Naive B cell (primary cell): ENCODE data around the gene RUNX2. TPM values are rescaled to one million over a fixed set of nuclear protein-coding genes. Genes with fewer than 3 reads are reported as not detected.
A peak's percentile ranks its signal among the peaks of the same experiment; 100 is the strongest.
"Not testable (repeated sequence)": the region's sequence is repeated elsewhere in the genome, so short reads cannot be mapped to it uniquely, and the experiment has no call there.

Source experiments
- ATAC-seq, 2 donors: fragments of 150-1000 bp; cut with Tn5 transposase; 2 replicates each; pipeline ENCODE4 v1.10.0; 2021; ENCODE audit warnings: low read depth in 2 of 2, mild to moderate bottlenecking in 2 of 2, moderate library complexity in 2 of 2
- DNase-seq: peaks from one replicate; pipeline ENCODE4 v3.0.0; 2022
- H3K27ac Mint-ChIP-seq, 6 donors: one replicate each; pipeline ENCODE4 v1.8.0; 2020 to 2022; ENCODE audit warnings: mild to moderate bottlenecking in 6 of 6, mixed read lengths in 6 of 6, moderate library complexity in 5 of 6, inconsistent platforms in 2 of 6
- H3K27me3 Mint-ChIP-seq, 3 donors: one replicate each; pipeline ENCODE4 v1.8.0; 2021 to 2022; ENCODE audit warnings: mixed read lengths in 3 of 3, mild to moderate bottlenecking in 1 of 3
- H3K36me3 Mint-ChIP-seq, 2 donors: one replicate each; pipeline ENCODE4 v1.8.0; 2020 to 2022; ENCODE audit warnings: mixed read lengths in 2 of 2, inconsistent platforms in 1 of 2, mild to moderate bottlenecking in 1 of 2
- H3K4me1 Mint-ChIP-seq, 3 donors: one replicate each; pipeline ENCODE4 v1.8.0; 2020 to 2022; ENCODE audit warnings: mixed read lengths in 3 of 3, inconsistent platforms in 1 of 3, mild to moderate bottlenecking in 1 of 3, moderate library complexity in 1 of 3
- H3K4me3 Mint-ChIP-seq, 8 donors: one replicate each; pipeline ENCODE4 v1.8.0; 2020 to 2022; ENCODE audit warnings: mild to moderate bottlenecking in 8 of 8, mixed read lengths in 8 of 8, moderate library complexity in 8 of 8, inconsistent platforms in 2 of 8
- H3K9me3 Mint-ChIP-seq, 7 donors: one replicate each; pipeline ENCODE4 v1.8.0; 2020 to 2022; ENCODE audit warnings: mixed read lengths in 7 of 7, mild to moderate bottlenecking in 5 of 7, inconsistent platforms in 2 of 7, moderate library complexity in 1 of 7
- polyA plus RNA-seq, 6 donors: library from polyadenylated mRNA; unstranded; fragments of 300-500 nt; fragmentation: Illumina TruSeq; gene quantifications; one replicate each; pipeline ENCODE4 v1.2.3, GENCODE V29; 2021; ENCODE audit warnings: low read depth in 6 of 6

The RUNX2 gene
- polyA plus RNA-seq, 6 donors from 2014 or later: 0.08 to 0.37 (median 0.16) TPM; not detected in 3

DNA sequence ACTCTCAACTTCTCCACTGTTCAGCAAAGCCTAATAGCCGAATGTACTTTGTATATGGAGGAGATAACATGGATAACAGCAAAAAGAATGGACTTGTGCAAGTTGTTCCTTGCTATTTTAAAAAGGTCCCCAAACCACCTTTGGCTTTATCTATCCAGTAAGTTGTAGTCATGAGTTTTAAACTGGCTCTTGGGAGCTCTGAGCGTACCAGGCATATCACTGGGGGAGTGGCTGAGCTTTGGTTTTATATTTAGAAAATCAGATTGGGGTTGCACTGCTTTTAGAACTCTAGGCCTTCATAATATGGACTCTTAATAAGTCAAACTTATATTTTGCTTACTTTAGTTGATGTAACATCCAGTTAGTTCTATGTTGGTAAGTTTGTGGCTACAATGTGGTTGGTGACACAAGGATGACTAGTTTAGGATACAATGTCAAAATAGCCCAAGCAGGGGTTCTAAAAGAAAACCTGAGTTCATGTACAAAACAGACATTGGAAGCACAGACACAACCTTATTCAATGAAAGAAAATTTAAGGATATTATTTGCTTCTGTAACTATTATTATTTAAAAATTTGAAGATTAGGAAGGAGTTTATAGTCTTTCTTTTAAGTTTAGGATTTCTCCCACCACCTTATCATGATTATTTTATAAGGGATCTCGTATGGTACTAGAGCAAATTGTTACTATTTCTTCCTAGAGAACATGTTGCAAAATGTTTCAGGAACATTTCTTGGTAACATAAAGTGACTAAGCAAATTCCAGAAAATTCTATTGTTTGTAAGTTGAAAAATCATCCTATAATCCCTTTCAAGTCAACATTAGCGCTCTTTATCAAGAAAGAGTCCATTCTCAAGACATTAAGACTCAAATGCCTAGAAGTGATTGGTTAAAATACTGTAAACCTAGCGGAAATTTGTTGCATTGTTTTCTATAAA, 215.4 kb downstream of the RUNX2 start:
- H3K27ac Mint-ChIP-seq: no peak overlapping the region

DNA sequence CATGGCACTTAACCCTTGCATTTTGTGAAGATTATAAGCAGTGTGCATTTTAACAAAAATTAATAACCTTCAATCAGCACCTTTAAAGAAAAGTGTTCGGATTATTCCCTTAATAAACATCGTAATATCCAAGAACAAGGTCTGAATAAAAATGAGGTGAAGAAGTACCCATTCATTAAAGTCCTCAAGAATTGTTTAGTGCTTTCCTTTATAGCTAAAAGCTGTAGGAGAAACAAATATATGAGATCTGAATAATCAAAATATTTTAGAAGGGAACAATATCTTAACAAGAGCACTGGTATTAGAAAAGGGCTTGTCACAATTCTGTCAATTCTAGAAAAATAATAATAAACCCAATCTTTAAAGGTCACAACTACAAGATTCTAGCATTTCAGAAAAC, 217.3 kb downstream of the RUNX2 start:
- DNase-seq (no peak), ATAC-seq (no peak)
- Mint-ChIP-seq H3K9me3 (no peaks in the 10 kb centered on the region), H3K27me3 (no peaks in the 10 kb centered on the region), H3K4me1 (peaks cover 4 to 13% (median 12%) of the 10 kb centered on the region in 3 donors), H3K27ac (no peak overlapping the region), H3K4me3 (no peak overlapping the region), H3K36me3 (no peaks in the 10 kb centered on the region)

More for the DNA sequence above, 215.4 kb downstream of the RUNX2 start:
- no peak for DNase-seq
- Mint-ChIP-seq H3K4me3 (no peak overlapping the region), H3K4me1 (peaks cover 2 to 5% (median 3%) of the 10 kb centered on the region in 3 donors), H3K36me3 (no peaks in the 10 kb centered on the region), H3K9me3 (no peaks in the 10 kb centered on the region), H3K27me3 (no peaks in the 10 kb centered on the region)
- ATAC-seq: no peak

DNA sequence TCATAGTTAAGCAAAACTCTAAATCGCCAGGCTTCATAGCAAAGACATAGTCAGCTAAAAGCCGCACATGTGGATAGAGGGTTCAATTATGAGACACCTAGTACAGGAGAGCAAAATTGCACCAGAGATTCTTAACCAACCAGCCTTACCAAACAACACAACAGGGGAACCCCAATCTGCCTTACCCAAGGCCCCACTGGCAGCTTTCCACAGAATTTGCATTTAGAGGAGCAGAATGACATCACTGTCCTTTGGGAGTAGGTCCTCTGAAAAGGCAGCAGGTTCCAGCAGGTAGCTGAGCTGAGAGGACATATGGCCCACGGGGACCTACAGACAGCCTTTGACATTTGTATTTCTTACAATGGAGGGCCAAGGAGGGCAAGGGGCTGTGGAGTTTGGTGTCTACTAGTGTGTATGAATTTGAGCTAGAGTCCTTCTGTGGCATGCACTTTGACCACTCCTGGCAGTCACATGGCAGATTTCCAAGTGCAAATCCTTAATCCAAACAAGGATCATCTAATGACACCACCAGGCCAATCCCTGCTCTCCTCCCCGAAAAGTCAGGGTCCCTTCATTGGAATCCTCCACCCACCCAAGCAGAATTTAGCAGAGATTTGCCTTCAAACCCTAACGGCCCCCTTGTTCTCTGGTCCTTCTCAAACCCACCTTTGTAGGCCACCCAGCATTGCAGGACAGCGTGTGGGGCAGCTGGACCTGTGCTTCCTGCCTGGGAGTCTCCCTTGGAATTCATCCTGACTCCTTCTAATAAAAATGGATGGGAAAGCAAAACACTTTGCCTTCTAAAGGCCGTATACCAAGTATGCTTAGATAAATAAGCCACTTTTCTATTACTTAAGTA, 220.8 kb downstream of the RUNX2 start:
- Mint-ChIP-seq H3K27ac (peak overlapping the region in 2 of 6 donors; percentile 29 to 61), H3K4me3 (peak overlapping the region in 2 of 8 donors; percentile 33 to 45), H3K36me3 (no peaks in the 10 kb centered on the region), H3K27me3 (no peaks in the 10 kb centered on the region), H3K4me1 (peaks cover 4 to 13% (median 12%) of the 10 kb centered on the region in 3 donors), H3K9me3 (no peaks in the 10 kb centered on the region)
- DNase-seq (peak; percentile 17), ATAC-seq (peak; percentile 78 to 85)

DNA sequence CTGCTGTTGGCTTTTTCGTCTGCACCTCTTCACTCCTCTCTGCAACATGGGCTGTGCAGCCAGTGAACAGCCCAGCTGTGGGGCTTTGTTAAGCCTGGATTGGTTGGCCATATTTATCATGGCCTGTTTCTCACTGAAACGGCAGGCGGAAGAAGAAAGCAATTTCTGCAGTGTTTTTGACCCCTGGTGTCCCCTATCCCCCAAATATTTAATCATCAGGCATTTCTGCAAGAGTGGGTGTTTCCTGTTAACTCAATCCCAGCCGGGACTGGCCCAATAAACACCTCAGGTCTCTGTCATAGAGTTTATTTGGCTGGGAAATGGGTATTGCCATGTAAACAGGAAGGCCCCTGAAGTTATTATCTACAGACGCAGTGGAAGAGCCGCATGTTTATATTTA, 224.4 kb downstream of the RUNX2 start:
- Mint-ChIP-seq H3K27ac (no peak overlapping the region), H3K27me3 (peaks cover 0 to 7% (median 0%) of the 10 kb centered on the region in 3 donors), H3K36me3 (no peaks in the 10 kb centered on the region), H3K9me3 (no peaks in the 10 kb centered on the region), H3K4me3 (no peak overlapping the region), H3K4me1 (peaks cover 4 to 13% (median 12%) of the 10 kb centered on the region in 3 donors)
- DNase-seq (no peak), ATAC-seq (no peak)

DNA sequence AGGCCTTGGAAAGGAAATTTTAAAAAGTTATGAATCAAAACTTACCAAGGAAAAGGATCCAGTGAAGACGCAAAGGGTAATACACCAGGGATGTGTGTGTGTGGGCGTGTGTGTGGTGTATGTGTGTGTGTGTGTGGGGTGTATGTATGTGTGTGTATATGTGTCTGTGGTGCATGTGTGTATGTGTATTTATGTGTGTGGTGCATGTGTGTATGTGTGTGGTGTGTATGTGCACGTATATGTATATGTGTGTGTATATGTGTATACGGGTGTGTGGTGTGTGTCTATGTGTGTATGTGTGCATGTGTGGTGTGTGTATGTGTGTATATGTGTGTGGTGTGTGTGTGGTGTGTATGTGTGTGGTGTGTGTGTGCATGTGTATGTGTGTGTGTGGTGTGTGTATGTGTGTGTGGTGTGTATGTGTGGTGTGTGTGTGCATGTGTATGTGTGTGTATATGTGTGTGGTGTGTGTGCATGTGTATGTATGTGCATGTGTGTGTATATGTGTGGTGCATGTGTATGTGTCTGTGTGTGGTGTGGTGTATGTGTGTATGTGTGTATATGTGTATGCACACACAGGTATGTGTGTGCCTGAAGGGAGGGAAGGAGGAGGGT, 225.7 kb downstream of the RUNX2 start:
- Mint-ChIP-seq H3K27ac (no peak overlapping the region), H3K9me3 (no peaks in the 10 kb centered on the region), H3K4me3 (peak overlapping the region in 1 of 8 donors; percentile 3), H3K36me3 (no peaks in the 10 kb centered on the region), H3K4me1 (peaks cover 0 to 8% (median 6%) of the 10 kb centered on the region in 3 donors), H3K27me3 (peaks cover 0 to 7% (median 0%) of the 10 kb centered on the region in 3 donors)
- DNase-seq: no peak
- ATAC-seq: no peak

DNA sequence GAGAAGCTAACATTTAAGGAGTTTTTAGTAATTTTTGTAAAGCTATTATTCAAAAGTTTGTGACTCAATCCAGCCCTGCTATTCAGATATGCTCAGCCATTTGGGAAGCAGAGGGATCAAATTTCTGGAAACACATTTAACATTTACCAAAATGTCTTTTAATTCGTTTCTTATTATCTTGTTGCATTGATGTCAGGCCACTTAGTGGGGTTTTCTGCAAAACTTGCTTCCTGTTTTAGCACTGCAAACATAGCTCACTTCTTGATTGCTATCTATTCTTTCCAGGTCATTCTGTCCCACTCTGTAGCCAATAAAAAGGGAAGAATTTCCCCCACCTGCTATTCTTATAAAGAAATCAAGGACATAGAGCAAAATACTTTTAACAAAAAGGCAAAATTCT, 226.5 kb downstream of the RUNX2 start:
- peaks cover 4 to 9% (median 6%) of the 10 kb centered on the region in 3 donors for H3K4me1 Mint-ChIP-seq
- no peak for DNase-seq

DNA sequence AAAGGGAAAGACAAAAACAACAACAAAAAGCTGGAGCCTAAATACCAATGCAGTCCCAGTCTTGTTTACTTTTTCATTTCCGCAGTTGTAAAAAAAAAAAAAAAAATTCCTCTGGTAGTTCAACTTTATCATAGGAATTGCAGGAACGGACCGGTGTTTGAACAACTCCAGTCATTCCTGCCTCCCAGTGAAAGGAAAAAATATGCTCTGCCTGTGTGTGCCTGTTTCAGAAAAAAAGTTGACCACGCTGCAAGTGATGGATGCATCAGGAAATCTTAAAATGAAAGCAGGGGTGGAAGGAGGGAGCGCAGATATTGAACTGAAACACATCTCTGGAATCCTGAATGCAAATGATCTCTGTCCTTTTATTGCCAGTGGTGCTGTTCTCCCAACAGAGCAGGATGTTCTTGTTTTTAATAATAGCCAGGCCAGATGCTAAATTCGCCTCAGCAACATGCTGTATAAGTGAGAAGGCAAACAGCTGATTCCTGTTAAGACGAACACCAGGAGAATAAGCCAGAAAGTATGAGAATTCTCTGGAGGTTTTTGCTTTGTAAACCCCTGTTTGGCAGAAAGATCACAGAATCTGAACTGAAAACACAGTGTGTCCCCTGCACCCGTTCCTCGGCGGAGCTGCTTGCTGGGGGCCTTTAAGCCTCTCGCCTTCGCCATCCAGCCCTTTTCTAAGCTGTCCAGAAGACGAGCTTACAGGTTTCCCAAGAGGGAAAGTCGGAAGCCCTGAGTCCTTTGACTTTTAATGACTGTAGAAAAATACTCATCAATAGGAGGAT, 228.0 kb downstream of the RUNX2 start:
- ATAC-seq: no peak
- Mint-ChIP-seq H3K36me3 (no peaks in the 10 kb centered on the region), H3K27ac (no peak overlapping the region), H3K27me3 (peaks cover 0 to 7% (median 0%) of the 10 kb centered on the region in 3 donors), H3K9me3 (no peaks in the 10 kb centered on the region), H3K4me3 (no peak overlapping the region), H3K4me1 (peaks cover 4 to 9% (median 6%) of the 10 kb centered on the region in 3 donors)
- no peak for DNase-seq

More for the DNA sequence above, 226.5 kb downstream of the RUNX2 start:
- no peak overlapping the region for H3K4me3 Mint-ChIP-seq
- H3K27ac Mint-ChIP-seq: no peak overlapping the region
- no peaks in the 10 kb centered on the region for H3K36me3 Mint-ChIP-seq
- no peak for ATAC-seq
- no peaks in the 10 kb centered on the region for H3K9me3 Mint-ChIP-seq
- peaks cover 0 to 7% (median 0%) of the 10 kb centered on the region in 3 donors for H3K27me3 Mint-ChIP-seq

DNA sequence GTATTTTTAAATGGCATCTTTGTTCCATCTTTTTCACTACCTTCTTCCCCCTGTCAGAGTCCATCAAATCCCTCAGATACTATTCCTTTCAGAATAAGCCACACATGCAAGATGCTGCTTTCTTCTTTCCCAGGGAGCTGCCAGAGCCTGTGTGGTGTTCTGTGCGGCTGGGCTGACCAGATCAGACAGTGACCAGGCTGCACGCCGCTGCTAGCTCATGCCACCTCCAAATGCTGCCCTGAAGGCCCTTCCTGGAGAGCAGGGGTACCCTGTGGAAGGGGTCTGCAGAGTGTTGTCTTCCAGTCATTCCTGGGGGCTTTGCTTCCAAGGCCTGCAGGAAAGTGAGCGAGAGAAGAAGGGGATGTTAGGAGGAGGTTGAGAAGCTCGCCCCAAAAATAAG, 228.7 kb downstream of the RUNX2 start:
- Mint-ChIP-seq H3K9me3 (no peaks in the 10 kb centered on the region), H3K36me3 (no peaks in the 10 kb centered on the region), H3K4me1 (peaks cover 4 to 9% (median 6%) of the 10 kb centered on the region in 3 donors), H3K27me3 (peaks cover 0 to 7% (median 0%) of the 10 kb centered on the region in 3 donors), H3K27ac (no peak overlapping the region), H3K4me3 (no peak overlapping the region)
- DNase-seq (no peak), ATAC-seq (no peak)

DNA sequence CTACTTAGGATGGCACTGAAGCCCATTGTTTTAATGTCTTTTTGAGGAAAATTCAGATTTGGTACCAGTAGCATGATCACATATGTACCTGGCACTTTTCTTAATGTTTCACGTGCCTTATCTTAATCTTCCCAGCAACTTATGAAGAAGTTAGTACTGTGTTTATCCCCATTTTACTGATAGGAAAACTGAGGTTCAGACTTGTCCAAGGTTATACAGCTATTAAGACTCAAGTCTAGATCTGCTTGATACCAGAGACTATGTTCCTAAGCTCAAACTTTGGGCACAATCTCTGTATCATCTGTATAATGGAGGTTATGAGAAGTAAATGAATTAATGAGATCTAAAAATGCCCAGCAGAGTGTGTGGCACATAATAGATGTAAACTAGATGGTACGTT, 229.3 kb downstream of the RUNX2 start:
- DNase-seq: no peak
- no peak overlapping the region for H3K27ac Mint-ChIP-seq
- H3K36me3 Mint-ChIP-seq: no peaks in the 10 kb centered on the region
- ATAC-seq: no peak
- H3K9me3 Mint-ChIP-seq: no peaks in the 10 kb centered on the region
- H3K4me1 Mint-ChIP-seq: peaks cover 4 to 9% (median 6%) of the 10 kb centered on the region in 3 donors
- peaks cover 0 to 7% (median 0%) of the 10 kb centered on the region in 3 donors for H3K27me3 Mint-ChIP-seq
- H3K4me3 Mint-ChIP-seq: no peak overlapping the region

DNA sequence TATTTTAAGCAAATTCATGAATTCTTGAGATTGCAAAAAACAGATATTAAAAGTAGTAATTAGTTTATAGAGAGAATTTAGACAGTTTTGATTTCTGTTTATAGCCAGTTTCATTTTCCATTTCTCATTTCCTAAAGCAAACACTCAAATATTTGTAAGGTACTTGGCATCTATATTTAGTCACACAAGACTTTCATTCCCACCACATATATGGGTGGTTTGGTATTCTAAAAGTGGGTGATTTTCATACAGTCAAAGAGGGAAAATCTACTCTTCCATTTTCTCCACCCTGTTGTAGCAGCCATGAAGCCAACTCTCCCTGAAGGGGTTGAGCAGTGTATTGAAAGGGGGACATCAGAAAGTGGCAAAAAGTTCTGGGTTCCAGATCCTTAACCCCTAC, 230.7 kb downstream of the RUNX2 start:
- Mint-ChIP-seq H3K4me1 (peaks cover 4 to 9% (median 6%) of the 10 kb centered on the region in 3 donors), H3K4me3 (no peak overlapping the region), H3K9me3 (no peaks in the 10 kb centered on the region), H3K27me3 (peaks cover 0 to 7% (median 0%) of the 10 kb centered on the region in 3 donors), H3K27ac (no peak overlapping the region), H3K36me3 (no peaks in the 10 kb centered on the region)
- DNase-seq (no peak), ATAC-seq (no peak)

DNA sequence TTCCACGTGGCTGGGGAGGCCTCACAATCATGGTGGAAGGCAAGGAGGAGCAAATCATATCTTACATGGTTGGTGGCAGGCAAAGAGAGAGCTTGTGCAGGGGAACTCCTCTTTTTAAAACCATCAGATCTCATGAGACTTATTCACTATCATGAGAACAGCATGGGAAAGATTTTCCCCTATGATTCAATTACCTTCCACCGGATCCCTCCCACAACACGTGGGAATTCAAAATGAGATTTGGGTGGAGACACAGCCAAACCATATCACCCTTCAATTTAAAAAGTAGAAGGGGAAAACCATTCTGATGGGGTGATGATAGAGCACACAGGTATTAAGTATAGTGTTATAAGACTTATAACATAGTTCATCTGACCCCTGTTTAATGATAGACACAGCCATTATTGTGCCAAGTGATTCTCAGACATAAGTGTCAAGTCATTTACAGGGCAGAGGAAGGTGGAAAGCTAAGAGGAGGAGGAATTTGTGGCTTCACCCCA, 232.2 kb downstream of the RUNX2 start:
- not testable (repeated sequence) for H3K36me3 Mint-ChIP-seq, H3K27ac Mint-ChIP-seq, ATAC-seq, H3K4me1 Mint-ChIP-seq, H3K9me3 Mint-ChIP-seq, H3K27me3 Mint-ChIP-seq, DNase-seq, H3K4me3 Mint-ChIP-seq

DNA sequence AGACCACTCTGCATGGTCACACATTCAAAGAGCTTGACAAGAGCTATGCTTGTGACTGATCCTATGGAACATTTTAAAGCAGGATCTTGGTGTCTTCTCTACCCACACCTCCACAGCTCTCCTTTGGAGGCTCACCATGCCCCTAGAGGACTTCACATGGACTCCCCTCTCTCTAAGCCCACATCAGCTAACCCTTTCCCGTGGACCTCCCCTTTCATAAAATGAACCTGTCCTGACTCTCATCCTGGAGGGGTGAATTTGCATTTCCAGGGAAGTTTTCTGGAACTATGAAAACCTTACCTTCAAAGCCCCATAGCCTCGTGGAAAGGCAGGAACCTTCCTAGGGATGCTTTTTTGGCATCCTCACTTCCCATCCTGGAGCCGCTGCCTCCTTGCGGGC, 234.0 kb downstream of the RUNX2 start:
- no peak overlapping the region for H3K27ac Mint-ChIP-seq
- peaks cover 4 to 9% (median 6%) of the 10 kb centered on the region in 3 donors for H3K4me1 Mint-ChIP-seq
- no peaks in the 10 kb centered on the region for H3K36me3 Mint-ChIP-seq
- DNase-seq (no peak), ATAC-seq (no peak)
- peaks cover 0 to 5% (median 2%) of the 10 kb centered on the region in 3 donors for H3K27me3 Mint-ChIP-seq
- H3K4me3 Mint-ChIP-seq: peak overlapping the region in 1 of 8 donors; percentile 5
- no peaks in the 10 kb centered on the region for H3K9me3 Mint-ChIP-seq
